WERI-Rb-1 (cell line): ENCODE results near the gene C6orf47.

ENCODE experiments used
- DNase-seq: peaks from one replicate; pipeline ENCODE4 v3.0.0-alpha.2; 2020
- H3K27ac ChIP-seq: fragments of 250-450 bp; sonication (Bioruptor Pico); 2 replicates; pipeline ENCODE4 v1.5.1; 2020; ENCODE audit warnings: mild to moderate bottlenecking, moderate library complexity
- H3K27me3 ChIP-seq: fragments of 250-450 bp; sonication (Bioruptor Pico); 2 replicates; pipeline ENCODE4 v1.5.1; 2021; ENCODE audit warnings: mild to moderate bottlenecking, low read depth, moderate library complexity; ENCODE audit not compliant: insufficient read depth, severe bottlenecking
- H3K36me3 ChIP-seq: fragments of 250-450 bp; sonication (Bioruptor Pico); 2 replicates; pipeline ENCODE4 v1.5.1; 2020; ENCODE audit warnings: mild to moderate bottlenecking, moderate library complexity
- H3K4me3 ChIP-seq: 2 replicates; pipeline ENCODE4 v1.5.1; 2011; ENCODE audit warnings: low read depth, mild to moderate bottlenecking, control low read depth, low read length
- H3K9me3 ChIP-seq: fragments of 250-450 bp; sonication (Bioruptor Pico); 2 replicates; pipeline ENCODE4 v1.5.1; 2021; ENCODE audit warnings: mild to moderate bottlenecking, moderate library complexity; ENCODE audit not compliant: severe bottlenecking
- TF ChIP-seq, protein P1 (sequence below): IDR thresholded peaks from 2 replicates; pipeline ENCODE4 v1.5.1; 2011; ENCODE audit warnings: low read depth, mild to moderate bottlenecking, control low read depth, inconsistent platforms, low read length

Gene C6orf47

DNA sequence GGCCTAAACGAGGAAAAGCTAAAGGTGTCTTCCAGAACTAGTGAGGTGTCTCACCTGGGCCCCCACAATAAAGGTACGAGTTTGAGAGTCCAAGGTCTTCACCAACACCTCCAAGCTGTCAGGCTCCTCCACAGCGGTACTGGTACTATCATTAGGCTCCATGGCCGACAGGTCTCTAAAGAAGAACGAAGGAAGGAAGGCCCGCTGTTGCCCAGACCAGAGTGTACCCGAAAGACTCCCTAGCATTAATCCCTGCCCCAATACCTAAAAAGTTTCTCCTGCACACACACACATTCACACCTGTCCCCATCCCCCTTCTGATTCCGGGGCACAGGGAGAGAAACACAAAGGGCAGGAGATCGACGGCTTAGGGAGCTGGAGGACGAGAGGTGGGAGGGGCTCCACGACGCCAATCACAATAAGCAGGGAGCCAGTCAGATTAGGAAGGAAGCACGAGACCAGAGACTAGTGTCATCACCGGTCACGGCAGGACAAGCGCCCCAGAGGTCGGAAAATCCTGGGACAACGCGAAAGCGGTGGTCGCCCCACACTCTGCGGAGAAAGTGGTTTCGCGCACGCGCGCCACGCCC, 8.9 kb downstream of the C6orf47 start:
- H3K36me3 ChIP-seq = peaks cover 56% of the 10 kb centered on the region
- H3K4me3 ChIP-seq = peak overlapping the region; percentile 69
- DNase-seq = peak; percentile 96
- no peaks in the 10 kb centered on the region for H3K27me3 ChIP-seq
- H3K9me3 ChIP-seq = no peaks in the 10 kb centered on the region
- H3K27ac ChIP-seq = peak overlapping the region; percentile 97
- TF ChIP-seq, protein P1, sequence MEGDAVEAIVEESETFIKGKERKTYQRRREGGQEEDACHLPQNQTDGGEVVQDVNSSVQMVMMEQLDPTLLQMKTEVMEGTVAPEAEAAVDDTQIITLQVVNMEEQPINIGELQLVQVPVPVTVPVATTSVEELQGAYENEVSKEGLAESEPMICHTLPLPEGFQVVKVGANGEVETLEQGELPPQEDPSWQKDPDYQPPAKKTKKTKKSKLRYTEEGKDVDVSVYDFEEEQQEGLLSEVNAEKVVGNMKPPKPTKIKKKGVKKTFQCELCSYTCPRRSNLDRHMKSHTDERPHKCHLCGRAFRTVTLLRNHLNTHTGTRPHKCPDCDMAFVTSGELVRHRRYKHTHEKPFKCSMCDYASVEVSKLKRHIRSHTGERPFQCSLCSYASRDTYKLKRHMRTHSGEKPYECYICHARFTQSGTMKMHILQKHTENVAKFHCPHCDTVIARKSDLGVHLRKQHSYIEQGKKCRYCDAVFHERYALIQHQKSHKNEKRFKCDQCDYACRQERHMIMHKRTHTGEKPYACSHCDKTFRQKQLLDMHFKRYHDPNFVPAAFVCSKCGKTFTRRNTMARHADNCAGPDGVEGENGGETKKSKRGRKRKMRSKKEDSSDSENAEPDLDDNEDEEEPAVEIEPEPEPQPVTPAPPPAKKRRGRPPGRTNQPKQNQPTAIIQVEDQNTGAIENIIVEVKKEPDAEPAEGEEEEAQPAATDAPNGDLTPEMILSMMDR = no peak

DNA sequence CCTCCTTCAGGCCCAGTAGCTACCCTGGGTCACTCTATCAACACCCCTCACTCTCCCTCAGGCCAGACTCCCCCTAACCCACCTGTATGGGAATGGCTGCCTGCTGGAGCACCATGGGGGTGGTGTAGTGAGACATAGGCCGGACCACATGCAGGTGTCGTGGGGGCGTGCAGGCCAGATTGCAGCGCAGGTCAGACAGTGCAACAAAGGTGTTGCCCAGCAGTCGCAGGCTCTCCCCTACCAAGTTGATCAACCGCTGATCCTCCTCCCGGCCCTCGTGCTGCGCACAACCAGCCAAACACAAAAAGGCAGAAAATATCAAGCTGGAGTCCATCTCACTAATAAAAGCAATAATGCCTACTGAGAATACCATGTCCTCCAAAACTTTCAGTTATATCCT, 15.3 kb downstream of the C6orf47 start:
- Histone ChIP-seq H3K4me3 (no peak overlapping the region), H3K36me3 (peaks cover 97% of the 10 kb centered on the region), H3K9me3 (no peaks in the 10 kb centered on the region), H3K27me3 (no peaks in the 10 kb centered on the region), H3K27ac (no peak overlapping the region)
- no peak for DNase-seq
- TF ChIP-seq, protein P1 = no peak

DNA sequence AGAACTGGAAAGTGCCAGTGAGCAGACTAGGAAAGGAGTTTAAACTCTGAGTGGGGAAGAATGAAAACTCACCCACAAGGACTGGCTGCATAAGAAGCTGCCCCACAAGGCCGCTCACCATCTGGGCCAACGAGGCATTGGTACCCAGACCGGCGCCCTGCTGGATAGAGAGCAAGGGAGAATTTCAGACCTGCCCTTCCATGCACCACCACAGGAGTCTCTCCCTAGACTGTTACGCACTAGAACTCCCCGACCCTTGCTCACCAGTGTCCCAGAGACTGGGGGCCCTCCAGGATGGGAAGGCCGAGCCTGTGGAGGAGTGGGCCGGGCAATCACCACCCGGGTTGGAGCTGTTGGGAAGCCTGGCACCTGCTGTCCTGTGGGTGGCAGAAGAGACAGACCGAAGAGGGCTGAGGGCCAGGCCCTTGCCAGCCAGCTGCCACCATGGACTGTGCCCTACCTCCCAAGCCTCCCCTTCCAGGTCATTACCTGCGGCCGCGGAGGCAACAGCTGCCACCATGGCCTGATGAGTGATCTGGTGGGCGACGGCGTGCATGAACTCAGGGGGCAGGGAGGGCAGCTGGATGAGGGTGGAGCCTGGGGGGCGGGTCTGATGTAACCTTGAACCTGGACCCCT, 16.6 kb downstream of the C6orf47 start:
- no peak for DNase-seq
- Histone ChIP-seq H3K9me3 (no peaks in the 10 kb centered on the region), H3K27ac (no peak overlapping the region), H3K36me3 (peaks cover 97% of the 10 kb centered on the region), H3K4me3 (no peak overlapping the region), H3K27me3 (no peaks in the 10 kb centered on the region)
- TF ChIP-seq, protein P1 = no peak

DNA sequence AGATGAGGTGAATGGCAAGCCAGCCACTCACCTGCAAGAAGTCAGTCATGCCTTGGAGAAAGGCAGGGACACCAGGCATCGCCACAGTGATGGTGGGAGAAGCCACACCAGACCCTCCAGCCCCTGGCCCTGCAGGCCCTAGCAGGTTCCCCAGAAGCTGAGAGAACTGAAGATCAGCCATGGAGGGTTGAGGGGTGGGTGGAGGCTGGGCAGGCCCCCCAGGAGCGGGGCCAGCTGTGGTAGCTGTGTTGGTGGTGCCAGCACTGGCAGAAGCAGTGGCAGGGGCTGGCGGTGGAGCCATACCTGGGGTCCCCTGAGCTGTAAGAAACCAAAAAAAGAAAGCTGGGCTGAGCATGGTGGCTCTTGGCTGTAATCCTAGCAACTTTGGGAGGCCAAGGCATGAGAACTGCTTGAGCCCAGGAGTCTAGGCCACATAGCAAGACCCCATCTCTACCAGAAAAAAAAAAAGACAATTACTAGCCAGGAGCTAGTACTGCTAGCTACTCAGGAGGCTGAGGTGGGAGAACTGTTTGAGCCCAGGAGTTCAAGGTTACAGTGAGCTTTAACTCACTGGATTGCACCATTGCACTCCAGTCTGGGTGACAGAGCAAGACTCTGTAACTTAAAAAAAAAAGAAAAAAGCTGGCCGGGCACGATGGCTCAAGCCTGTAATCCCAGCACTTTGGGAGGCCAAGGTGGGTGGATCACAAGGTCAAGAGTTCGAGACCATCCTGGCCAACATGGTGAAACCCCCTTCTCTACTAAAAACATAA, 17.6 kb downstream of the C6orf47 start:
- peaks cover 97% of the 10 kb centered on the region for H3K36me3 ChIP-seq
- no peak overlapping the region for H3K4me3 ChIP-seq
- DNase-seq = no peak
- H3K27me3 ChIP-seq = no peaks in the 10 kb centered on the region
- no peaks in the 10 kb centered on the region for H3K9me3 ChIP-seq
- TF ChIP-seq, protein P1 = no peak
- no peak overlapping the region for H3K27ac ChIP-seq

DNA sequence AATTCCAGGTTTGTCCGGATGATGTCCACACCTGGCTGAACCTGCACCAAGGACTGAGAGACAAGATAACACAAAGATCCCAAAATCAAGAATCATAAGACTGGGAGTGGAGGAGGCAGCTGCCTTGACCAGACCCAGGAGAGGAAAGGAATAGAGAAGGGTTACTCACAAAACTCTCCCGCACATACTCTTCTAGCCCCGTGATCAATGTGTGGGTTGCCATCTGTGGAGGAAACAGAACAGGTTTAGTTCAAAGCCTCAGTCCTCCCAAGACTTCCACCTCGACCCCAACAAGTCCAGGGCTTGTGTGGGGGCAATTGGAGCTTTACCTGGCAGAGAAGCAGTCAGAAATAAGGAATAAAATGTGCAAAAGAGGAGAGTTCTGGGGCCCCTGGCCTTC, 19.2 kb downstream of the C6orf47 start:
- TF ChIP-seq, protein P1 = no peak
- Histone ChIP-seq H3K36me3 (peaks cover 96% of the 10 kb centered on the region), H3K9me3 (no peaks in the 10 kb centered on the region), H3K27me3 (no peaks in the 10 kb centered on the region), H3K27ac (no peak overlapping the region), H3K4me3 (no peak overlapping the region)
- DNase-seq = no peak
